Stimulated activated CD4-positive, alpha-beta T cell treated with anti-CD3 and anti-CD28 coated beads, Interleukin-2, amount 100 ng/mL, for 24 hours (primary cell): Measurements from ENCODE around the gene RETSAT.
"Not testable (repeated sequence)": the region's sequence is repeated elsewhere in the genome, so short reads cannot be mapped to it uniquely, and the experiment has no call there.

ENCODE experiments used
- DNase-seq, 2 donors: peaks; one replicate each; pipeline ENCODE4 v3.0.0-alpha.2; 2020

RETSAT gene

DNA sequence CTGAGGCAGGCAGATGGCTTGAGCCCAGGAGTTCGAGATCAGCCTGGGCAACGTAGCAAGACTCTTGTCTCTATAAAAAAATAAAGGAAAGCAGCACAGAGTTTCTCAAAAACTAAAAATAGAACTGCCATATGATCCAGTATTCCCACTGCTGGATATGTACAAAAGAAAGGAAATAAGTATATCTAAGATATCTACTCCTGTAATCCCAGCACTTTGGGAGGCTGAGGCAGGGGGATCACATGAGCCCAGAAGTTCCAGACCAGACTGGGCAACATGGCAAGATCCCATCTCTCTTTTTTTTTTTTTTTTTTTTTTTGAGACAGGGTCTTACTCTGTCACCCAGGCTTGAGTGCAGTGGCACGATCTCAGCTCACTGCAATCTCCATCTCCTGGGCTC, 24.6 kb downstream of the RETSAT start:
- not testable (repeated sequence) for DNase-seq

GRCh38 chr2:85329181-85329651, 25.1 kb downstream of the RETSAT start:
- no peak for DNase-seq

- DNase-seq: peak; percentile 93 to 95
Measured at GRCh38 chr2:85327822-85328617, 26.3 kb downstream of the RETSAT start, which contains the start of gene TGOLN2. TSS of gene TGOLN2 (minus strand) at chr2:85327989. CDS start at chr2:85327962, 27 bp downstream.

DNA sequence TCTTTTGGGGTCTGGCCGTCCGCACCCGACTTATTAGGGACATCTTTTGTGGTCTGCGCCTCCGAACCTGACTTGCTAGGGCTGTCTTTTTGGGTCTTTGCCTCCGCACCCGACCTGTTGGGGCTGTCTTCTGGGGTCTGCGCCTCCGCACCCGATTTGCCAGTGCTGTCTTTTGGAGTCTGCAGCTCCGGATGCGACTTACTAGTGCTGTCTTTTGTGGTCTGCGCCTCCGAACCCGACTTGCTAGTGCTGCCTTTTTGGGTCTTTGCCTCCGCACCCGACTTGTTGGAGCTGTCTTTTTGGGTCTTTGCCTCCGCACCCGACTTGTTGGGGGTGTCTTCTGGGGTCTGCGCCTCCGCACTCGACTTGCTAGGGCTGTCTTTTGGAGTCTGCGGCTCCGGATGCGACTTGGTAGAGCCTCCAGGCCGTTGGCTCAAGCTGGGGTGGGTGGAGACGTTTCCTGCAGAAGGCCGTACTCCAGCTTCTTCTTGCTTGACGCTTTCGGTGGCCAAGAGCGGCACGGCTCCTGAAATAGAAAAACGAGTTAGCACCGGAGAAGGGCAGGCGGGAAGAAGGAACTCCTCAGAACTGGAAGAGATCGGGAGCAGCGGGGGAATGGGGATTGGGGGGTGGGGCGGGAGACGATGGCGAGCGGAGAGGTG, 27.0 kb downstream of the RETSAT start:
- peak; percentile 56 to 60 for DNase-seq

DNA sequence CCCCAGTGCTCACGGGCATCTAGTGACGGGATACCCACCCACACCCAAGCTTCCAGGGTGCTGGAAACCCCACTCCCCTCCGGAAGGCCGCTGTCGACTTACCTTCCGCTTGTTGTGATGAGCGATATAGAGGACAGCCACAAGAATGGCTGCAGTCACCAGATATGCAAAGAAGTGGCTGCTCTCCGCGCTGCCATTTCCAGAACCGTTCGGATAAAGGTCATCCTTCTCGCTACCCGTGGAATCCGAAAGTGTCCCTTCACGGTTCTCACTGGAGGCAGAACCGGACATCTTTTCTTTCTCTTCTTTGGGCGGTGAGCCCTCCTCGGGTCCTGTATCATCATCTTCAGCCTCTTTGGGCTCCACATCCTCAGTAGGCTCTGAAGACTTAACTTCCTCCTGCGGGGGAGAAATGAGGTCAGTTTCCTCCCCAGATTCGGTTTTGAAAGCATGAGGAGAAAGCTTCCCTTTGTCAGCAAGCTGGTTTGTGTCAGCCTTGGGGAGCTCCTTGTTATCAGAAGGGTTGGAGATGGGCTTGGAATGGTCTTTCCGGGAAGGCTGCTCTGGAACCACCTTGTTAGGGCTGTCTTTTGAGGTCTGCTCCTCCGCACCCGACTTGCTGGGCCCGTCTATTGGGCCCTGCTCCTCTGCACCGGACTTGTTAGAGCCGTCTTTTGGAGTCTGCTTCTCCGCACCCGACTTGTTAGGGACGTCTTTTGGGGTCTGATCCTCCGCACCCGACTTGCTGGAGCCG, 27.7 kb downstream of the RETSAT start:
- DNase-seq: peak; percentile 41 to 50

- no peak for DNase-seq
Measured at GRCh38 chr2:85325466-85325811, 28.9 kb downstream of the RETSAT start.

- no peak for DNase-seq
Measured at GRCh38 chr2:85324639-85325465, 29.5 kb downstream of the RETSAT start.

DNA sequence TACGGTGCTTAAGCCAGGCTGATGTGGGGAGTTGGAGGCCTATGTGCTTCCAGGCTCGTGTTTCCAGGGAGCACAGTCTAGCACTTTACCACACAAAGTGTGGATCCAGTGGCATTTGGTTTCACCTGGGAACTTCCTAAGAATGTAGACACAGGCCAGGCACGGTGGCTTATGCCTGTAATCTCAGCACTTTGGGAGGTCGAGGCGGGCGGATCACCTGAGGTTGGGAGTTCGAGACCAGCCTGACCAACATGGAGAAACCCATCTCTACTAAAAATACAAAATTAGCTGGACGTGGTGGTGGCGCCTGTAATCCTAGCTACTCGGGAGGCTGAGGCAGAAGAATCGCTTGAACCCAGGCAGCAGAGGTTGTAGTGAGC, 30.4 kb downstream of the RETSAT start:
- not testable (repeated sequence) for DNase-seq

DNA sequence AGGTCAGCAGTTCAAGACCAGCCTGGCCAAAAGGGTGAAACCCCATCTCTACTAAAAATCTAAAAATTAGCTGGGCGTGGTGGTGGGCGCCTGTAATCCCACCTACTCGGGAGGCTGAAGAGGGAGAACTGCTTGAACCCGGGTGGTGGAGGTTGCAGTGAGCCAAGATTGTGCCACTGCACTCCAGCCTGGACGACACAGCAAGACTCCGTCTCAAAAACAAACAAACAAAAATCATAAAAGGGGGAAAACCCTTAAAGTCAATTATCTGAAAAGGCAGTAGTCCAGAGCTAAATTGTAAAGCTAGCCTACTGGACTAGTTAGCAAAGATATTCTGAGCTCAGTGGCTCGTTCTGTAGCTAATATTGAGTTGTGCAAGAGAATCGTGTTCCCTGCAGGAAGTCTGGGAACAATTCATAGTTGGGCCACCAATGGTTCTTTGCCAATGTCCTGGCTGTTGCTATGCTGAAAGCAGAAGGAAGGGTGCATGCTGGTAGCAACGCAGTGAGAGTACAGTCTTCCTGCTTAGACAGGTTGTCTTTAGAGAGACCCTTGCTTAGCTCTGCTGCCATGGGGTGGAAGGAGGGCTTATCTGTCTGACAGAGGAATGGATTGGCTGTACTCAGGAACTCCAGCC, 30.9 kb downstream of the RETSAT start:
- no peak for DNase-seq

GRCh38 chr2:85319796-85320195, 34.5 kb downstream of the RETSAT start:
- DNase-seq: no peak

DNA sequence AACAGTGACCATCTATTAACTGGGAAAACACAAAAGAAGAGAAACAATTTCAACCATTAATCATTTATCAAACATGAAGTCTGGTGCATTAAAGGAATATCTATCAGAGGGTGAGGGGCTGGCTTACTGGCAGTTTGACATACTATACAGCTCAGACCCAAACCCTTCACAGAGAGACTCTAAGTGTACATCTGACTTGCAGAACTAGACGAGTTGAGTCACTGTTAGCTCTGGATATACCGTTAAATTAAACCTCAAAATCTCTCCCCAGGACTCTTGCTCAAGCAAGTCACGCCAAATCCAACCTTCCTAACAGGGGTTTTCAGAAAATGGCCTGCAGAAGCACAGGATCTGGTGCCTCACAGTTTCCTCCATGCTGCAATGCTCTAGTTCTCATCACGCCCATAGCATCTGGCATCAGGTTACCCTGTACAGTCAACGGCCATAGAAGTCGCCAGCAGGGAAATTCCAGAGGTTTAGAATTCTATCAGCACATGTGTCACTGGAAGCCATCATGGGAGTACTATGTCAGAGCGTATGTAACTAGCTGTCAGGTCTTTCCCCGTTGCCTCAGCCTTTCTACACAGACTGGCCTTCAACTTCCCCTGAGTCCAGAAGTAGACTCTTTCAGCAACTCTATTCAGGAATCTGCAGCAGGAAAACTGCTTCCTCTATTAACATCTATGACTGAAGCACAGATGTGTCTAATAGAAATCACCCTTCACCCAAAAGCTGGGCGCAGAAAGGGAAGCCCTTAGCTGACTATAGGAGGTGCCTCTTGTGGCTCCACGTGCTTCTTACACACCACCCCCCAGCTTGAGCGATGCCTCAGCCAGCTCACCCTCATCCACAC, 35.9 kb downstream of the RETSAT start:
- peak; percentile 38 to 50 for DNase-seq

DNA sequence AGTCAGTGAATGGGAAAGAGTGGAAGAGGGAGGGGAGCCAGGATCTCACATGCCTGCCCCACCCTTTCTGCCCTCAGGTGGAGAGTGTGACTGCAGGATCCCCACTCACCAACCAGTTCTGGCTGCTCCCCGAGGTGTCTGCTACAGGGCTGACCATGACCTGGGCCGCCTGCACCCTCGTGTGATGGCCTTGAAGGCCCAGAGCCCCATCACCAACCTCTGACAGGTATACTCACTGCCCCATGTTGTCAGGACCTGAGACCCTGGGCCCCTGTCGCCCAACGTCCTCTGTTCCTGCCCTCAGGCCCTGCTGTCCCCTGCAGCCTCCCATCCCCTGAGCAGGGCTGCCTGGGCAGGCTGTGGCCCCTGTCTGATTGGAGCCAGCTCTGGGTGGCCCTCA, 38.4 kb downstream of the RETSAT start:
- not testable (repeated sequence) for DNase-seq

GRCh38 chr2:85314884-85315242, 39.5 kb downstream of the RETSAT start:
- no peak for DNase-seq

GRCh38 chr2:85312404-85312803, 41.9 kb downstream of the RETSAT start:
- DNase-seq: no peak

DNA sequence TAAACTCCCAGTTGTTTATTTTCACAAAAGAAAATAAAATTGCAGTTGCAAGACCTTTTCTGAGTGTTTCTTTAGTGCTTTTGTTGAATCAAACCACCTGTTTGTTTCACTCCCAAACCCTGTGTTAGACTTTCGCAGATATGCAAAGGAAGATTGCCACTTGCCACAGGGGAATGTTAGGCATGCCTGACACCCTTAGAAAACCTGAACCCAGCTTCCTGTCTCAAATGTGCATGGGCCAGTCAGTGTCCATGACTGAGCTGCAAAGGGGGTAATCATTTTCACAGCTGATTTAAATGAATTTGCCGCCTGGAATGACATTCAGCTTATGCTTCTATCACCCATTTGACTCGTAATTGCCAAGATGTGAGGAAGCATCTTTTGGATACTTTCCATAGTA, 44.0 kb downstream of the RETSAT start:
- DNase-seq: no peak

DNA sequence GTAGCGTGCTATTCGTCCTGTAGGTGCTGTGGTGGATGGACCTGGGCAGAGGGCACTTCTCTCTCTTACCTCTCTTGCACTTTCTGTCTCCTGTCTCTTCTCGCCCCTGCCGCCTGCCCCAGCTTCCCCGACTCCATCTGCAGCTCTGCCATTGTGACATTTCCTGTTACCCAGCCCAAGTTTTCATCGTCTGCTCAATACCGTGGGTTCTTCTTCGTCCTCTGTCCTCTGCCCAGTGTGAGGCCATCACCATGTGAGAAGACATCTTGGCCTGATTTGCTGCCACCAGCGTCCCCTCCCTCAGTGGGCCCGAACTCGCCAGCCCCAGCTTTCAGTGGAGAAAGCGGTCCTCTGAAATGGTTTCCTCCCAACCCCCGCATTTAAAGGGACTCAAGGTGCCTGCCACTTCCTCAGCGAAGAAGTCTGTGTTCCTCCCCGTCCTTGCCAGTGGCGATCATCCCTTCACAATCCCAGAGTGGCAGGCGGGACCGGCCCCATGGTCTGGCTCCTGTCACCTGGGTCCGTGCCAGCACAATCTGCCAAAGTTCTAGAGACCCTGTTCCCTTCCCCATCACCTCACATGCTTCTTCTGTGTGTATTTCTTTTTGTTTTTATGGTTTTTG, 44.5 kb downstream of the RETSAT start:
- no peak for DNase-seq

- no peak for DNase-seq
Measured at GRCh38 chr2:85308896-85309555, 45.3 kb downstream of the RETSAT start.

GRCh38 chr2:85308201-85308600, 46.1 kb downstream of the RETSAT start:
- DNase-seq: no peak

DNA sequence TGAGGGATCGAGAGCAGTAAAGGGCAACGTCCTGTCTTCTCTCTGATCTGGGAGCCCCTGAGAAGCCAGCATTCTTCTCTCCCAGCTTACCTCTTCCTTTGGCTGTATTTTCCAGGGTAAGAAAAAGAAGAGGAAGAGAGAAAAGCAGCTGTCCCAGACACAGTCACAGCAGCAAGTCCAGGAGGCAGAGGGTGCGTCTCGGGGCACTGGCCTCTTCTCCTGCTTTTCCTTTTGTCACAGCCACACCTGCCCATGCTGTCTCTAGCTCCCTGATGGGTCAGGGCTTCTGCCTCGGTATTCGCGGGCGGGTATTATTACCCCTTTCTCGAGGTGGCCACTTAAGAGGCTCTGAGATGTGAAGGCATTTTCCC, 46.8 kb downstream of the RETSAT start:
- no peak for DNase-seq
